Stimulated activated effector memory CD8-positive, alpha-beta T cell treated with anti-CD3 and anti-CD28 coated beads, Interleukin-12 subunit alpha, Interleukin-12 subunit beta, amount 100 ng/mL, for 72 hours (primary cell): ENCODE measurements around the gene FKBP5.
A peak's percentile ranks its signal among the peaks of the same experiment; 100 is the strongest.
"Not testable (repeated sequence)": the region's sequence is repeated elsewhere in the genome, so short reads cannot be mapped to it uniquely, and the experiment has no call there.

Source experiments
- ATAC-seq: fragments of 150-1000 bp; cut with Tn5 transposase; 2 replicates; pipeline ENCODE4 v1.10.0; 2021
- DNase-seq, 2 donors: peaks; one replicate each; pipeline ENCODE4 v3.0.0; 2021 to 2022; ENCODE audit warnings: low spot score in 2 of 2
- H3K27ac Mint-ChIP-seq: one replicate; pipeline ENCODE4 v1.8.0; 2022; ENCODE audit warnings: mild to moderate bottlenecking, mixed read lengths
- H3K36me3 Mint-ChIP-seq: one replicate; pipeline ENCODE4 v1.8.0; 2022; ENCODE audit warnings: mild to moderate bottlenecking, mixed read lengths
- H3K4me1 Mint-ChIP-seq: one replicate; pipeline ENCODE4 v1.8.0; 2022; ENCODE audit warnings: mixed read lengths
- H3K4me3 Mint-ChIP-seq: one replicate; pipeline ENCODE4 v1.8.0; 2022; ENCODE audit warnings: mild to moderate bottlenecking, mixed read lengths
- H3K9me3 Mint-ChIP-seq: one replicate; pipeline ENCODE4 v1.8.0; 2022; ENCODE audit warnings: mixed read lengths

Gene FKBP5

GRCh38 chr6:35557239-35557638, 131.5 kb downstream of the FKBP5 start:
- Mint-ChIP-seq H3K36me3 (no peaks in the 10 kb centered on the region), H3K4me3 (no peak overlapping the region), H3K4me1 (no peaks in the 10 kb centered on the region), H3K9me3 (no peaks in the 10 kb centered on the region), H3K27ac (no peak overlapping the region)
- ATAC-seq (no peak), DNase-seq (no peak)

GRCh38 chr6:35554811-35555210, 133.9 kb downstream of the FKBP5 start:
- H3K27ac Mint-ChIP-seq, result no peak overlapping the region
- H3K4me3 Mint-ChIP-seq, result no peak overlapping the region
- H3K9me3 Mint-ChIP-seq, result peaks cover 4% of the 10 kb centered on the region
- ATAC-seq (no peak), DNase-seq (no peak)
- no peaks in the 10 kb centered on the region for H3K36me3 Mint-ChIP-seq
- H3K4me1 Mint-ChIP-seq, result no peaks in the 10 kb centered on the region

GRCh38 chr6:35553315-35553714, 135.4 kb downstream of the FKBP5 start:
- no peak for DNase-seq
- H3K36me3 Mint-ChIP-seq, result no peaks in the 10 kb centered on the region
- no peak for ATAC-seq
- no peak overlapping the region for H3K4me3 Mint-ChIP-seq
- no peaks in the 10 kb centered on the region for H3K4me1 Mint-ChIP-seq
- H3K27ac Mint-ChIP-seq, result no peak overlapping the region
- H3K9me3 Mint-ChIP-seq, result peaks cover 4% of the 10 kb centered on the region

DNA sequence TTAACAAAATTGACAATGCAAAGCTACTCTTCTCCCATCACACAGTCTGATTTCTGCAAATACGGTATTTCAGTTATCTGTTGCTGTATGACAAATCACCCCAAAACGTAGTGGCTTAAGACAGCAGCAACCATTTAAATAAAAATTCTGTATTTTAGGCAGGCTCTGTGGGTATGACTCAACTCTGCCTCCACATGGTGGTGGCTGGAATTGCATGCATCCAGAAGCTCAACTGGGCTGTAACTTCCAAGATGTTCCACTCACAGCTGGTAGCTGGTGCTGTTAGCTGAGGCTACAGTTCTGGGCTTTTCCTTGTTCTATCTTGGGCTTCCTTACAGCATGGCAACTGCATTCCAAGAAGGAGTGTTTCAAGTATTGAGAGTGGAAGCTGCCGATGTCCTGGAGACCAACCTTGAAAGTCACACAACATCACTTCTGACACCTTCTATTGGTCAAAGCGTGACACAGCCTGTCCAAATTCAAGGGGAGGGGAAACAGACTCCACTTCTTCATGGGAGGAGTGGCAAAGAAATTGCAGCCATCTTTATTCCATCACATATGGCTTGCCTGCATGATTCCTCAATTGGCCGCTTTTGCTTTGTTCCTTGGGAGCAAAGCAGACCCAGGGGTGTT, 136.3 kb downstream of the FKBP5 start:
- peaks cover 4% of the 10 kb centered on the region for H3K9me3 Mint-ChIP-seq
- H3K4me1 Mint-ChIP-seq, result no peaks in the 10 kb centered on the region
- H3K36me3 Mint-ChIP-seq, result no peaks in the 10 kb centered on the region
- ATAC-seq (peak; percentile 66), DNase-seq (peak; percentile 60 to 85)
- no peak overlapping the region for H3K4me3 Mint-ChIP-seq
- no peak overlapping the region for H3K27ac Mint-ChIP-seq

DNA sequence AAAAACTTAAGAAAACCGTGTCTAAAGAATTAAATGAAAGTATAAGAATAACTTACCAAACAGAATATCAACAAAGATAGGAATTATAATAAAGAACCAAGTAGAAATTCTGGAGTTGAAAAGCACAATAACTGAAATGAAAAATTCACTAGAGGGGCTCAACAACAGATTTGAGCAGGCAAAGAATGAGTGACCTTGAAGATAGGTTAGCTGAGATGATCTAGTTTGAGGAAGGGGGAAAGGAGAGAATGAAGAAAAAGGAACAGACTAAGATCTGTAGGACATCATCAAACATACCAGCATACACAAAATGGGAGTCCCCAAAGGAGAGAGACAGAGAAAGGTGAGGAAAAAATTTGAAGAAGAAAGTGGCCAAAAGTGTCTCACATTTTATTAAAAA, 138.3 kb downstream of the FKBP5 start:
- peaks cover 4% of the 10 kb centered on the region for H3K9me3 Mint-ChIP-seq
- H3K27ac Mint-ChIP-seq, result no peak overlapping the region
- H3K36me3 Mint-ChIP-seq, result no peaks in the 10 kb centered on the region
- no peaks in the 10 kb centered on the region for H3K4me1 Mint-ChIP-seq
- H3K4me3 Mint-ChIP-seq, result no peak overlapping the region
- DNase-seq, result no peak
- no peak for ATAC-seq

GRCh38 chr6:35547676-35548075, 141.0 kb downstream of the FKBP5 start:
- Mint-ChIP-seq H3K9me3 (peaks cover 4% of the 10 kb centered on the region), H3K36me3 (no peaks in the 10 kb centered on the region), H3K27ac (no peak overlapping the region), H3K4me3 (no peak overlapping the region), H3K4me1 (no peaks in the 10 kb centered on the region)
- ATAC-seq (no peak), DNase-seq (no peak)

DNA sequence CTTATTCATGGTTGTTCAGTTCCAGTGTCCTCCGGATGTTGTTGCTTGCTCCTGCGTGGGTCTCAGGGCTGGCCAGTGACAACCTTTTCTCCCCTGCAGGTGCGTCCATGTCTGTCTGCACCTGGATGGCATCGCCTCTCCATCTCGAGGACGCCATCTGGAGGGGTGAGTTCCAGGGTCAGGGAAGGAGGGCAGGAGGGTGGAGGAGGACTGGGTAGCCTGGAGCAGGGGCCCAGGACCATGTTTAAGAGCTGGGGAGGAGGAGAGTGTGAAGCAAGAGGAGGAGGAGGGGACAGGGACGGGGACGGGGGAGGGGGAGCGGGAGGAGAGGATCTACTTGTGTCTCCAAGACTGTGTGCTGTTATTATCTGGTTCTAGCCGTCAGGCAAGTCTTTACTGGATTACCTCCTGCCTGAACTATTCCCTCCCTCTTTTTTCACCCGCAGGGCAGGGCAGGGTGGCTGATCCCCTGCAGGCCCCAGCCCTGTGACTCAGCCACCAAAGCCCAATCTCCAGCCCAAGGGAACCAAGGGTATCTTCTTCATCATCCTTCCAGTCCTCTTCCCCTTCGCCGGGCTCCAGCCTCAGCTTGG, 143.8 kb downstream of the FKBP5 start:
- H3K36me3 Mint-ChIP-seq, result no peaks in the 10 kb centered on the region
- no peak for ATAC-seq
- no peaks in the 10 kb centered on the region for H3K4me1 Mint-ChIP-seq
- no peaks in the 10 kb centered on the region for H3K9me3 Mint-ChIP-seq
- no peak for DNase-seq
- no peak overlapping the region for H3K4me3 Mint-ChIP-seq
- peak overlapping the region; percentile 65 for H3K27ac Mint-ChIP-seq

DNA sequence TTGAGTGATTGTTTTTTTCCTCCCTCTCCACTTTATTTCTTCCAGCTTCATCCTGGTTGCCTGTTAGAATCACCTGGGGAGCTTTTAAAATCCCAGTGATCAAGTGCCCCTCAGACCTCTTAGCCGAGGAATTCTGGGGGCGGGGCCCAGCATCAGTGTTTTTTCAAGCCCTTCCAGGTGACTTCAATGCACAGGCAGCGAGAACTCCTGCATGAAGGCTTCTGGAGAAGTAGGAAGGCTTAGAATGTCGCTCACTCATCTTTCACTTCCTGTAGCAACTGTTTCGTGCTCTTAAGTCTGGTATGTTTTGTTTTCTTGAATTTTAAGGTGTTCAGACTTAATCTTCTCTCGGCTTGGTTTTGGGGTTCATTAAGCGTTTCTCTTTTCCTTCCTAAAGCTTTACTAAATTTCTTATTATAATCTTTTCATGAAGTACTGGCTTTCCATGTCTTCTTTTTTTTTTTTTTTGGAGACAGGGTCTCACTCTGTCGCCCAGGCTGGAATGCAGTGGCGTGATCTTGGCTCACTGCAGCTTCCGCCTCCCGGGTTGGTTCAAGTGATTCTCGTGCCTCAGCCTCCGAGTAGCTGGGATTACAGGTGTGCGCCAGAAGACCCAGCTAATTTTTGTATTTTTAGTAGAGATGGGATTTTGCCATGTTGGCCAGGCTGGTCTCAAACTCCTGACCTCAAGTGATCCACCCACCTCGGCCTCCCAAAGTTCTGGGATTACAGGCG, 145.1 kb downstream of the FKBP5 start:
- H3K27ac Mint-ChIP-seq, result no peak overlapping the region
- DNase-seq, result no peak
- H3K4me1 Mint-ChIP-seq, result no peaks in the 10 kb centered on the region
- H3K4me3 Mint-ChIP-seq, result no peak overlapping the region
- H3K36me3 Mint-ChIP-seq, result no peaks in the 10 kb centered on the region
- no peak for ATAC-seq
- H3K9me3 Mint-ChIP-seq, result no peaks in the 10 kb centered on the region

GRCh38 chr6:35541836-35542235, 146.9 kb downstream of the FKBP5 start:
- no peaks in the 10 kb centered on the region for H3K4me1 Mint-ChIP-seq
- no peaks in the 10 kb centered on the region for H3K36me3 Mint-ChIP-seq
- H3K4me3 Mint-ChIP-seq, result no peak overlapping the region
- ATAC-seq (no peak), DNase-seq (no peak)
- no peak overlapping the region for H3K27ac Mint-ChIP-seq
- H3K9me3 Mint-ChIP-seq, result no peaks in the 10 kb centered on the region

- no peak for ATAC-seq
These were observed 149.5 kb downstream of the FKBP5 start for GRCh38 chr6:35539223-35539622.

GRCh38 chr6:35535847-35536246, 152.9 kb downstream of the FKBP5 start:
- not testable (repeated sequence) for H3K4me1 Mint-ChIP-seq, H3K36me3 Mint-ChIP-seq, ATAC-seq, H3K27ac Mint-ChIP-seq, DNase-seq, H3K4me3 Mint-ChIP-seq, H3K9me3 Mint-ChIP-seq

More at GRCh38 chr6:35539223-35539622, 149.5 kb downstream of the FKBP5 start:
- H3K27ac Mint-ChIP-seq, result no peak overlapping the region
- no peaks in the 10 kb centered on the region for H3K36me3 Mint-ChIP-seq
- DNase-seq, result no peak
- H3K9me3 Mint-ChIP-seq, result no peaks in the 10 kb centered on the region
- H3K4me1 Mint-ChIP-seq, result peaks cover 5% of the 10 kb centered on the region
- no peak overlapping the region for H3K4me3 Mint-ChIP-seq

DNA sequence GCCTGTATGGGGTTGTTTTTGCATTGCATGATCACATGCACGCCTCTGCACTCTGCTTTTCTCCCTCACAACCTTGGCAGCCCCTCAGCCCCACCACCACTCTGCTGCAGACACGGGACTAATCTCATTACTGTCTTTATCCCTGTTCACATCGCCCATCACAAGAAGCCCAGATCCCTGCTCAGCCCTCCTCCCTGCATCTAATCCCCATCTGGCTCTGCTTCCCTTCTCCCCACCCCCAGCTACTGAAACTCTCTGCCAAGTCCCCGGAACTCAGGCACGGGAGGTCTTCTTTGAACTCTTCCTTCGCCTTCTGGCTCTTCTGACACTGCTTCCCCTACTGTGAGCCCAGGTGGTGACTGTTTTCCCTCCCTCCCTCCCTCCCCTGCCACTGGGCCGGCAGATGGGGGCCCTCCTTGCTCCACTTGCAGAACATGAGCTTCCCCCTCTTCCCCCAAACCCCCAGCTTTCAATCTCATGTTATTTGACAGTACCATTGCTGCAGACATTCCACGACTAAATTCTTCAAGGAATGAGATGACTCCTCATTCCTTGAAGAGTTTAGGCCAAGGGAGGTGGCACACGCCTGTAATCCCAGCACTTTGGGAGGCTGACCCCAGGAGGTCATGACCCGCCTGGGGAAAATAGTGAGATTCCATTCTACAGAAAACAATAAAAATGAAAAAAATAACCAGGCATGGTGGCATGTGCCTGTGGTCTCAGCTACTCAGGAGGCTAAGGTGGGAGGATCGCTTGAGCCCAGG, 154.1 kb downstream of the FKBP5 start:
- H3K36me3 Mint-ChIP-seq, result no peaks in the 10 kb centered on the region
- no peak overlapping the region for H3K27ac Mint-ChIP-seq
- H3K4me1 Mint-ChIP-seq, result peaks cover 7% of the 10 kb centered on the region
- H3K4me3 Mint-ChIP-seq, result no peak overlapping the region
- DNase-seq (no peak), ATAC-seq (no peak)
- H3K9me3 Mint-ChIP-seq, result no peaks in the 10 kb centered on the region

GRCh38 chr6:35533981-35534380, 154.7 kb downstream of the FKBP5 start:
- Mint-ChIP-seq H3K4me3 (no peak overlapping the region), H3K27ac (no peak overlapping the region), H3K36me3 (no peaks in the 10 kb centered on the region), H3K9me3 (no peaks in the 10 kb centered on the region), H3K4me1 (peaks cover 7% of the 10 kb centered on the region)
- no peak for DNase-seq
- no peak for ATAC-seq

GRCh38 chr6:35532126-35532525, 156.6 kb downstream of the FKBP5 start:
- no peak overlapping the region for H3K27ac Mint-ChIP-seq
- H3K9me3 Mint-ChIP-seq, result no peaks in the 10 kb centered on the region
- ATAC-seq (no peak), DNase-seq (no peak)
- no peaks in the 10 kb centered on the region for H3K36me3 Mint-ChIP-seq
- H3K4me1 Mint-ChIP-seq, result peaks cover 15% of the 10 kb centered on the region
- H3K4me3 Mint-ChIP-seq, result no peak overlapping the region

GRCh38 chr6:35524380-35525020, 164.2 kb downstream of the FKBP5 start:
- DNase-seq (no peak), ATAC-seq (no peak)
- Mint-ChIP-seq H3K4me3 (no peak overlapping the region), H3K36me3 (peaks cover 5% of the 10 kb centered on the region), H3K9me3 (no peaks in the 10 kb centered on the region), H3K27ac (no peak overlapping the region), H3K4me1 (peaks cover 47% of the 10 kb centered on the region)
